ENCODE measurements around the gene RAB11FIP3. TPM values are rescaled to one million over a fixed set of nuclear protein-coding genes. Genes with fewer than 3 reads are reported as not detected.
"Not testable (repeated sequence)": the region's sequence is repeated elsewhere in the genome, so short reads cannot be mapped to it uniquely, and the experiment has no call there.

RAB11FIP3 gene
- total RNA-seq, 3 donors from 2014 or later, result 22.0 to 44.6 (median 24.5) TPM

- Histone ChIP-seq H3K4me3 (no peak overlapping the region), H3K27ac (no peak overlapping the region), H3K9me3 (no peaks in the 10 kb centered on the region), H3K4me1 (no peaks in the 10 kb centered on the region), H3K27me3 (no peaks in the 10 kb centered on the region), H3K36me3 (no peaks in the 10 kb centered on the region)
- TF ChIP-seq POLR2AphosphoS5 (IDR thresholded peaks at IDR 0.05), result no peak
- no peak for TF ChIP-seq POLR2A (IDR thresholded peaks at IDR 0.05)
- TF ChIP-seq, protein P1, sequence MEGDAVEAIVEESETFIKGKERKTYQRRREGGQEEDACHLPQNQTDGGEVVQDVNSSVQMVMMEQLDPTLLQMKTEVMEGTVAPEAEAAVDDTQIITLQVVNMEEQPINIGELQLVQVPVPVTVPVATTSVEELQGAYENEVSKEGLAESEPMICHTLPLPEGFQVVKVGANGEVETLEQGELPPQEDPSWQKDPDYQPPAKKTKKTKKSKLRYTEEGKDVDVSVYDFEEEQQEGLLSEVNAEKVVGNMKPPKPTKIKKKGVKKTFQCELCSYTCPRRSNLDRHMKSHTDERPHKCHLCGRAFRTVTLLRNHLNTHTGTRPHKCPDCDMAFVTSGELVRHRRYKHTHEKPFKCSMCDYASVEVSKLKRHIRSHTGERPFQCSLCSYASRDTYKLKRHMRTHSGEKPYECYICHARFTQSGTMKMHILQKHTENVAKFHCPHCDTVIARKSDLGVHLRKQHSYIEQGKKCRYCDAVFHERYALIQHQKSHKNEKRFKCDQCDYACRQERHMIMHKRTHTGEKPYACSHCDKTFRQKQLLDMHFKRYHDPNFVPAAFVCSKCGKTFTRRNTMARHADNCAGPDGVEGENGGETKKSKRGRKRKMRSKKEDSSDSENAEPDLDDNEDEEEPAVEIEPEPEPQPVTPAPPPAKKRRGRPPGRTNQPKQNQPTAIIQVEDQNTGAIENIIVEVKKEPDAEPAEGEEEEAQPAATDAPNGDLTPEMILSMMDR (IDR thresholded peaks at IDR 0.05), result no peak
- intact Hi-C loops (cut with DNase I; ENCODE audit: low total_unique reads), result no loop called here
- no peak for DNase-seq (ENCODE audit: low spot score in 2 of 2)
Observed at GRCh38 chr16:407253-407652, 18.2 kb upstream of the RAB11FIP3 start.

GRCh38 chr16:410516-411178 lies 14.8 kb upstream of the RAB11FIP3 start:
- intact Hi-C loops (cut with DNase I; ENCODE audit: low total_unique reads), result no loop called here
- Histone ChIP-seq H3K9me3 (no peaks in the 10 kb centered on the region), H3K36me3 (no peaks in the 10 kb centered on the region)

DNA sequence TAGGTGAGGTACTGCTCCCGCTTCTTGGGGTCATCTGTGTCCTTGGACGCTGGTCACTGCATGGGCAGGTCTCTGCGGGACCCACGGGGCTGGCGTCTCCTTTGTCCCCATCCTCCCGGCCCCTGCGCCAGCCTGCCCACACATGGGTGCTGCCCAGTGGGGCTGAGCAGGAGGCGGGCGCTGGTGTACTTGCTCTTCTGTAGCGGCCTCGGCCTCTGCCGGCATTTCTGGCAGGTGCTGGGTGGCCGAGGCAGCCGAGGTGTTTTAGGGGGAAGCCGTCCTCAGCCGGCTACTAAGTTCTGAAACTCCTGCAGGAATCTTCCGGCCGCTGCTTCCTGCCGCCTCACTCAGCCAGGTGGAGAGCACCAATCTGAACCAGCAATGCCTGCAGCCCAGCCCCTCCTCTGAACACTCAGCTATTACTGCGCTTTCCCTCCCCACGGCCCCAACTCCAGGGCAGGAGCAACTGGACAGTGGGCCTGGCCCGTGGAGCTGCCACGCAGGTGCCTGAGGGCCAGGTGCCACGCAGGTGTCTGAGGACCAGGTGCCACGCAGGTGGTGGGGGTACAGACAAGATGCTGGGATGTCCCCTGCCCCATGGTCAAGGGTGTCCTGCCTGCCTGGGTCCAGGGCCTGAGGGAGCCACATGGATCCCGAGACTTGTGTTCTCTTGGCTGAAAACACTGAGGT lies 13.7 kb upstream of the RAB11FIP3 start:
- H3K36me3 ChIP-seq, result no peaks in the 10 kb centered on the region
- intact Hi-C loops (cut with DNase I; ENCODE audit: low total_unique reads), result no loop called here

More at GRCh38 chr16:410516-411178, 14.8 kb upstream of the RAB11FIP3 start:
- Histone ChIP-seq H3K4me3 (no peak overlapping the region), H3K27ac (no peak overlapping the region), H3K27me3 (no peaks in the 10 kb centered on the region), H3K4me1 (no peaks in the 10 kb centered on the region)
- no peak for TF ChIP-seq POLR2AphosphoS5 (IDR thresholded peaks at IDR 0.05)
- TF ChIP-seq, protein P1 (IDR thresholded peaks at IDR 0.05), result no peak
- no peak for TF ChIP-seq POLR2A (IDR thresholded peaks at IDR 0.05)
- no peak for DNase-seq (ENCODE audit: low spot score in 2 of 2)

GRCh38 chr16:414395-415169 lies 10.9 kb upstream of the RAB11FIP3 start:
- no peaks in the 10 kb centered on the region for H3K9me3 ChIP-seq
- no peaks in the 10 kb centered on the region for H3K4me1 ChIP-seq
- DNase-seq (ENCODE audit: low spot score in 2 of 2), result no peak
- H3K4me3 ChIP-seq, result no peak overlapping the region
- TF ChIP-seq POLR2AphosphoS5 (IDR thresholded peaks at IDR 0.05) (no peak), POLR2A (IDR thresholded peaks at IDR 0.05) (no peak)
- TF ChIP-seq, protein P1 (IDR thresholded peaks at IDR 0.05), result no peak
- intact Hi-C loops (cut with DNase I; ENCODE audit: low total_unique reads), result no loop called here
- no peaks in the 10 kb centered on the region for H3K27me3 ChIP-seq
- no peak overlapping the region for H3K27ac ChIP-seq
- H3K36me3 ChIP-seq, result no peaks in the 10 kb centered on the region

More for the DNA sequence above, 13.7 kb upstream of the RAB11FIP3 start:
- DNase-seq (ENCODE audit: low spot score in 2 of 2), result no peak
- no peak overlapping the region for H3K4me3 ChIP-seq
- H3K27ac ChIP-seq, result no peak overlapping the region
- no peaks in the 10 kb centered on the region for H3K4me1 ChIP-seq
- TF ChIP-seq, protein P1 (IDR thresholded peaks at IDR 0.05), result no peak
- TF ChIP-seq POLR2AphosphoS5 (IDR thresholded peaks at IDR 0.05), result no peak
- TF ChIP-seq POLR2A (IDR thresholded peaks at IDR 0.05), result no peak
- H3K9me3 ChIP-seq, result no peaks in the 10 kb centered on the region
- H3K27me3 ChIP-seq, result no peaks in the 10 kb centered on the region

GRCh38 chr16:415170-415498 lies 10.3 kb upstream of the RAB11FIP3 start:
- H3K27me3 ChIP-seq, result not testable (repeated sequence)

DNA sequence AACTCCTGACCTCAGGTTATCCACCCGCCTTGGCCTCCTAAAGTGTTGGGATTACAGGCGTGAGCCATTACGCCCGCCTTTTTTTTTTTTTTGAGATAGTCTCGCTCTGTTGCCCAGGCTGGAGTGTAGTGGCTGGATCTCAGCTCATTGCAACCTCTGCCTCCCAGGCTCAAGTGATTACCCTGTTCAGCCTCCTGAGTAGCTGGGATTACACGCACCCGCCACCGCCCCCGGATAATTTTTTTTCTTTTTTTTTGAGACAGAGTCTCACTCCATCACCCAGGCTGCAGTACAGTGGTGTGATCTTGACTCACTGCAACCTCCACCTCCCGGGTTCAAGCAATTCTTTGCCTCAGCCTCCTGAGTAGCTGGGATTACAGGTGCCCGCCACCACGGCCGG lies 3.3 kb upstream of the RAB11FIP3 start:
- H3K36me3 ChIP-seq; H3K27ac ChIP-seq; DNase-seq (ENCODE audit: low spot score in 2 of 2); H3K4me1 ChIP-seq; H3K9me3 ChIP-seq; H3K4me3 ChIP-seq; intact Hi-C loops (cut with DNase I; ENCODE audit: low total_unique reads); H3K27me3 ChIP-seq: not testable (repeated sequence)

More at GRCh38 chr16:415170-415498, 10.3 kb upstream of the RAB11FIP3 start:
- DNase-seq (ENCODE audit: low spot score in 2 of 2); H3K9me3 ChIP-seq; H3K36me3 ChIP-seq; H3K4me1 ChIP-seq; H3K27ac ChIP-seq; H3K4me3 ChIP-seq; intact Hi-C loops (cut with DNase I; ENCODE audit: low total_unique reads): not testable (repeated sequence)

Data from breast epithelium (tissue), 4 donors.